ENCODE data around the gene APLF. TPM values are rescaled to one million over a fixed set of nuclear protein-coding genes. Genes with fewer than 3 reads are reported as not detected.

APLF gene
- total and polyA plus RNA-seq, 10 of the 15 experiments (the other 5 are each of a cell fraction or from before 2014, with no cell fraction given) = 0.66 to 2.8 (median 1.8) TPM

GRCh38 chr2:68453761-68454360, 13.5 kb upstream of the APLF start:
- no peaks in the 10 kb centered on the region for H4K20me1 ChIP-seq (ENCODE audit: control insufficient read depth, insufficient read depth)
- intact Hi-C loops (cut with micrococcal nuclease; ENCODE audit: unreplicated experiment) = no loop called here
- no peaks in the 10 kb centered on the region for H3K36me3 ChIP-seq (ENCODE audit: control insufficient read depth in 2 of 2, insufficient read depth in 2 of 2, low read length in 1 of 2)
- DNase-seq (ENCODE audit: low read depth, low spot score) (no peak), ATAC-seq (peak; percentile 63), FAIRE-seq (peak; percentile 61)
- no peaks in the 10 kb centered on the region for H3K79me2 ChIP-seq (ENCODE audit: control insufficient read depth, insufficient read depth, low read length)
- ChIA-PET POLR2A (interaction anchor here (1.4 to 1.7 kb wide), 2 partner anchors 11 to 13 kb away, joined by 3 to 10 read pairs; partner anchors contain the start of genes APLF and FBXO48), RAD21 (ENCODE audit: unreplicated experiment) (interaction anchor here (0.8 to 2.5 kb wide), 4 partner anchors 10 to 169 kb away, joined by 3 to 13 read pairs (median 6); partner anchors contain the start of genes APLF and FBXO48), SMC1A (ENCODE audit: uncharacterized antibody, unreplicated experiment) (interaction anchor here (0.8 to 2.5 kb wide), 7 partner anchors 10 to 332 kb away, joined by 3 to 28 read pairs (median 5); partner anchors contain the start of genes APLF and FBXO48), CTCF (interaction anchor here (0.9 to 2.4 kb wide), 8 partner anchors 10 to 204 kb away, joined by 3 to 19 read pairs (median 4); no protein-coding TSS in a partner anchor)
- no peaks in the 10 kb centered on the region for H3K4me1 ChIP-seq (ENCODE audit: control insufficient read depth, insufficient read depth, low read length)
- no peaks in the 10 kb centered on the region for H3K27me3 ChIP-seq (replicated peaks in 1 of 2; ENCODE audit: control insufficient read depth in 2 of 2, insufficient read depth in 2 of 2, low read length in 1 of 2)
- no peak overlapping the region for H3K4me2 ChIP-seq (ENCODE audit: control insufficient read depth, insufficient read depth)
- no peak overlapping the region for H2AFZ ChIP-seq (ENCODE audit: control insufficient read depth, low read depth, low read length)
- BruUV-seq (replicated peaks) = no TSS peak
- H3K9me3 ChIP-seq (replicated peaks; ENCODE audit: control insufficient read depth, insufficient read depth, low read length) = no peaks in the 10 kb centered on the region; the same call in 2 of the 3 replicates
- no peak overlapping the region for H3K9ac ChIP-seq (ENCODE audit: control insufficient read depth, insufficient read depth, low read length)
- in situ Hi-C loops (cut with MboI) = no loop called here
- TF ChIP-seq EZH2 (IDR thresholded peaks at IDR 0.05; ENCODE audit: borderline replicate concordance, control insufficient read depth, low read depth, low read length) = no peak
- TF ChIP-seq ZBTB4 (CRISPR knock-in tag; IDR thresholded peaks at IDR 0.05) = no peak
- TF ChIP-seq SP1 (IDR thresholded peaks at IDR 0.05; ENCODE audit: low read depth, low read length) = no peak
- TF ChIP-seq CBFB (IDR thresholded peaks at IDR 0.05; ENCODE audit: low read depth) = no peak
- no peak overlapping the region for H3K27ac ChIP-seq (ENCODE audit: control insufficient read depth, insufficient read depth)
- no peak overlapping the region for H3K4me3 ChIP-seq
- WGBS (ENCODE audit: insufficient coverage, insufficient replicate concordance, low lambda C conversion rate, missing lambda C conversion rate) = 28% methylated on average over 2 of the region's 2 CpGs

Measured in GM12878 (cell line).